MCF 10A (cell line): ENCODE data around the gene EFNA3. TPM values are rescaled to one million over a fixed set of nuclear protein-coding genes. Genes with fewer than 3 reads are reported as not detected.

Source experiments
- BruUV-seq: library from RNA; stranded (reverse); fragments of 400-500 nt; replicated peaks from 2 replicates; lab custom pipeline; 2021; lab: Mats Ljungman, UMichigan
- CTCF ChIA-PET: fragments of 300-600 bp; sonication (Branson Sonifier 250); formaldehyde crosslinking; extraction: SDS; loops from one replicate; lab custom pipeline; 2021; ENCODE audit warnings: antibody characterized with exemption, inconsistent platforms; lab: Yijun Ruan, JAX
- POLR2A ChIA-PET: fragments of 300-600, 350-650 bp; sonication (Branson Sonifier 250); formaldehyde crosslinking; extraction: SDS; loops from one replicate; lab custom pipeline; 2020; ENCODE audit warnings: antibody characterized with exemption, inconsistent platforms; lab: Yijun Ruan, JAX
- DNase-seq: peaks from one replicate; pipeline ENCODE4 v3.0.0-alpha.2; 2018; ENCODE audit not compliant: unreplicated experiment
- H3K27ac Mint-ChIP-seq: one replicate; pipeline ENCODE4 v1.8.0; 2022; ENCODE audit warnings: mild to moderate bottlenecking, low read depth, mixed read lengths; ENCODE audit not compliant: unreplicated experiment
- H3K27me3 Mint-ChIP-seq: one replicate; pipeline ENCODE4 v1.8.0; 2022; ENCODE audit warnings: mixed read lengths; ENCODE audit not compliant: insufficient read depth, unreplicated experiment
- H3K36me3 Mint-ChIP-seq: one replicate; pipeline ENCODE4 v1.8.0; 2022; ENCODE audit warnings: mild to moderate bottlenecking, moderate library complexity, mixed read lengths; ENCODE audit not compliant: insufficient read depth, unreplicated experiment
- H3K4me1 Mint-ChIP-seq: one replicate; pipeline ENCODE4 v1.8.0; 2022; ENCODE audit warnings: mixed read lengths; ENCODE audit not compliant: insufficient read depth, unreplicated experiment
- H3K4me3 Mint-ChIP-seq: one replicate; pipeline ENCODE4 v1.8.0; 2022; ENCODE audit warnings: mild to moderate bottlenecking, moderate library complexity, mixed read lengths; ENCODE audit not compliant: unreplicated experiment
- H3K9me3 Mint-ChIP-seq: one replicate; pipeline ENCODE4 v1.8.0; 2022; ENCODE audit warnings: mixed read lengths; ENCODE audit not compliant: unreplicated experiment
- CTCF ChIP-seq: fragments of 200-600 bp; IDR thresholded peaks from one replicate; pipeline ENCODE4 v1.8.0; 2022; ENCODE audit warnings: antibody characterized with exemption, mild to moderate bottlenecking; ENCODE audit not compliant: unreplicated experiment
- intact Hi-C: fragments of 100-400 bp; cut with micrococcal nuclease; formaldehyde crosslinking; loops from 2 replicates; pipeline ENCODE4 v1.14.1; 2022
- total RNA-seq: library from RNA; stranded (reverse); gene quantifications from 2 replicates; pipeline ENCODE4 v1.2.3, GENCODE V29; 2022

The EFNA3 gene
- total RNA-seq, 1 experiment from 2014 or later = 1.7 TPM

GRCh38 chr1:155044812-155045657 lies 33.6 kb upstream of the EFNA3 start:
- intact Hi-C loops = loop anchor here (1.0 to 2.0 kb wide), 3 partner anchors 16 to 42 kb away; partner anchors contain the start of gene ZBTB7B
- H3K27ac Mint-ChIP-seq = no peak overlapping the region
- POLR2A ChIA-PET = interaction anchor here (0.8 to 5.4 kb wide), 17 partner anchors 19 to 108 kb away, joined by 3 to 24 read pairs (median 6); partner anchors contain the start of genes CKS1B, FLAD1, PBXIP1 and PYGO2

GRCh38 chr1:155048449-155049334 lies 29.9 kb upstream of the EFNA3 start:
- no TSS peak for BruUV-seq
- no peak for DNase-seq
- H3K27me3 Mint-ChIP-seq = no peaks in the 10 kb centered on the region

More at GRCh38 chr1:155044812-155045657, 33.6 kb upstream of the EFNA3 start:
- TF ChIP-seq CTCF = peak; percentile 83
- Mint-ChIP-seq H3K27me3 (no peaks in the 10 kb centered on the region), H3K4me3 (no peak overlapping the region), H3K9me3 (no peaks in the 10 kb centered on the region), H3K4me1 (peaks cover 37% of the 10 kb centered on the region), H3K36me3 (no peaks in the 10 kb centered on the region)
- peak; percentile 90 for DNase-seq
- CTCF ChIA-PET = interaction anchor here (0.5 to 23.3 kb wide), 37 partner anchors 7 to 1415 kb away, joined by 3 to 390 read pairs (median 5); partner anchors contain the start of genes DCST1, DCST2, EFNA4 and FLAD1
- BruUV-seq = no TSS peak

GRCh38 chr1:155049651-155050559 lies 28.7 kb upstream of the EFNA3 start:
- Mint-ChIP-seq H3K9me3 (no peaks in the 10 kb centered on the region), H3K27me3 (no peaks in the 10 kb centered on the region), H3K36me3 (peaks cover 17% of the 10 kb centered on the region), H3K4me1 (peaks cover 41% of the 10 kb centered on the region), H3K27ac (peak overlapping the region; percentile 80), H3K4me3 (peak overlapping the region; percentile 90)
- BruUV-seq = TSS peak; percentile 43
- ChIA-PET POLR2A (interaction anchor here (0.6 to 8.7 kb wide), 30 partner anchors 9 to 507 kb away, joined by 3 to 156 read pairs (median 8); partner anchors contain the start of genes CKS1B, EFNA3, EFNA4 and PBXIP1), CTCF (interaction anchor here (0.6 to 23.3 kb wide), 27 partner anchors 11 to 755 kb away, joined by 3 to 390 read pairs (median 4); partner anchors contain the start of genes EFNA4, LENEP, PBXIP1 and PMVK)
- DNase-seq = peak; percentile 47
- TF ChIP-seq CTCF = no peak
- intact Hi-C loops = loop anchor here (2.0 to 5.0 kb wide), 3 partner anchors 77 to 493 kb away; partner anchors contain the start of gene UBE2Q1

More at GRCh38 chr1:155048449-155049334, 29.9 kb upstream of the EFNA3 start:
- Mint-ChIP-seq H3K9me3 (no peaks in the 10 kb centered on the region), H3K36me3 (peaks cover 7% of the 10 kb centered on the region), H3K4me1 (peaks cover 54% of the 10 kb centered on the region), H3K27ac (peak overlapping the region; percentile 80), H3K4me3 (no peak overlapping the region)
- intact Hi-C loops = no loop called here
- ChIA-PET CTCF (interaction anchor here (0.5 to 23.3 kb wide), 18 partner anchors 9 to 489 kb away, joined by 3 to 390 read pairs (median 4); partner anchors contain the start of genes EFNA4 and SHC1), POLR2A (interaction anchor here (0.6 to 8.7 kb wide), 13 partner anchors 10 to 1533 kb away, joined by 3 to 156 read pairs (median 7); partner anchors contain the start of genes CKS1B, FLAD1, SHC1 and SLC50A1)
- TF ChIP-seq CTCF = no peak
